ENCODE data around the gene TMPRSS11A.

TMPRSS11A gene

DNA sequence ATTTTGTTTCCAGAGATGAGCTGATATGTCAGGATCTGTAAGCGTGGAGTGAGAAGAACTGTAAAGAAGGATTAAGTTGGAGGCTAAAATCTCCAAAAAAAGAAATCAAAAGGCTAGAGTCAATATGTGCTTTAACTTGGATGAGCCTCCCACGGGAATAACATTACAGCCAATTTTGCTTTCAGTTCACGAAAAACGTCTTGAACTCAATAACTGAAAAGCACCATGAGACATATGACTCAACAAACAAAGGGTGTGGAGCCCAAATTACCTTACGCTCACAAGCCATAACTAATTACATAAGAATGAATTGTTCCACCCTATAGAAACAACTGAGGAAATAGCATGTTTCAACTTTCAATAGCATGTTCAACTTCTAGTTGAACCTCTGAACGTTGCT lies 101.8 kb downstream of the TMPRSS11A start:
- DNase-seq: no peak

All from 8988T (cell line).